Uterus (tissue), 4 donors: ENCODE results near the gene GPR141. TPM values are rescaled to one million over a fixed set of nuclear protein-coding genes. Genes with fewer than 3 reads are reported as not detected.

Source experiments
- DNase-seq, 2 donors: peaks; one replicate each; pipeline ENCODE4 v3.0.0-alpha.2; 2019 to 2020
- H3K27ac ChIP-seq, 2 donors: fragments of 200-600 bp; sonication (generic); 1 replicate in 1 of 2; 2 replicates in 1 of 2; pipeline ENCODE4 v1.5.1; 2016 to 2018
- H3K27me3 ChIP-seq, 2 donors: fragments of 200-600 bp; sonication (generic); one replicate each; pipeline ENCODE4 v1.5.1; 2018 to 2019; ENCODE audit warnings: control low read depth in 1 of 2
- H3K36me3 ChIP-seq, 2 donors: fragments of 200-600 bp; sonication (generic); one replicate each; pipeline ENCODE4 v1.5.1; 2019; ENCODE audit warnings: control low read depth in 1 of 2
- H3K4me1 ChIP-seq, 2 donors: fragments of 200-600 bp; sonication (generic); one replicate each; pipeline ENCODE4 v1.5.1; 2018 to 2019; ENCODE audit warnings: control low read depth in 1 of 2
- H3K4me3 ChIP-seq, 2 donors: fragments of 200-600 bp; sonication (generic); 1 replicate in 1 of 2; 2 replicates in 1 of 2; pipeline ENCODE4 v1.5.1; 2018 to 2019; ENCODE audit warnings: mild to moderate bottlenecking in 1 of 2
- H3K9me3 ChIP-seq, 2 donors: fragments of 200-600 bp; sonication (generic); one replicate each; pipeline ENCODE4 v1.5.1; 2019; ENCODE audit warnings: control low read depth in 1 of 2
- CTCF ChIP-seq, 4 experiments: fragments of 200-600 bp in 2 of 4; fragments of 450-650 bp in 2 of 4; sonication (generic) in 2 of 4; IDR thresholded peaks; one replicate each; pipeline ENCODE4 v1.5.1; 2016 to 2019; ENCODE audit warnings: antibody characterized with exemption in 4 of 4, mild to moderate bottlenecking in 2 of 4, moderate library complexity in 1 of 4
- POLR2A ChIP-seq, 2 donors: fragments of 450-650 bp; IDR thresholded peaks; one replicate each; pipeline ENCODE4 v1.6.1; 2016; ENCODE audit warnings: antibody characterized with exemption in 2 of 2, mild to moderate bottlenecking in 1 of 2, moderate library complexity in 1 of 2
- intact Hi-C: fragments of 100-400 bp; cut with DNase I; formaldehyde crosslinking; loops from one replicate; pipeline ENCODE4 v1.15.1; 2023; ENCODE audit warnings: low total_unique reads
- total RNA-seq, 4 donors: library from RNA; depleted of rRNA in 3 of 4; stranded (reverse); fragments of >200 nt in 3 of 4; gene quantifications; one replicate each; pipeline versions ENCODE4 v1.1.0 to v1.2.4, GENCODE V29; 2014 to 2023
- donor health status: DM: yes; HTN: yes; CAD: no.

The GPR141 gene
- total RNA-seq, 4 donors from 2014 or later = 0.58 to 1.8 TPM; not detected in 2

- no peaks in the 10 kb centered on the region for H3K4me1 ChIP-seq
- no peak for TF ChIP-seq CTCF (IDR thresholded peaks at IDR 0.05)
- no peak for TF ChIP-seq POLR2A (IDR thresholded peaks at IDR 0.05)
- no peak overlapping the region for H3K4me3 ChIP-seq
- peak overlapping the region; percentile 33 to 67 for H3K27ac ChIP-seq
- no peaks in the 10 kb centered on the region for H3K27me3 ChIP-seq
- intact Hi-C loops = no loop called here
- no peak for DNase-seq
- H3K9me3 ChIP-seq = no peaks in the 10 kb centered on the region
- H3K36me3 ChIP-seq = no peaks in the 10 kb centered on the region
Measured at GRCh38 chr7:37707754-37708485, 24.4 kb downstream of the GPR141 start.

- no peak overlapping the region for H3K27ac ChIP-seq
- intact Hi-C loops = no loop called here
- TF ChIP-seq CTCF (IDR thresholded peaks at IDR 0.05) = no peak
- no peak for TF ChIP-seq POLR2A (IDR thresholded peaks at IDR 0.05)
- H3K27me3 ChIP-seq = no peaks in the 10 kb centered on the region
- H3K36me3 ChIP-seq = no peaks in the 10 kb centered on the region
- no peak for DNase-seq
- H3K9me3 ChIP-seq = no peaks in the 10 kb centered on the region
- H3K4me1 ChIP-seq = no peaks in the 10 kb centered on the region
- no peak overlapping the region for H3K4me3 ChIP-seq
Measured at GRCh38 chr7:37709631-37710509, 26.3 kb downstream of the GPR141 start.

- Histone ChIP-seq H3K4me3 (no peak overlapping the region), H3K36me3 (no peaks in the 10 kb centered on the region), H3K27ac (no peak overlapping the region), H3K27me3 (no peaks in the 10 kb centered on the region), H3K4me1 (no peaks in the 10 kb centered on the region), H3K9me3 (no peaks in the 10 kb centered on the region)
- TF ChIP-seq POLR2A (IDR thresholded peaks at IDR 0.05) (no peak), CTCF (IDR thresholded peaks at IDR 0.05) (no peak)
- no peak for DNase-seq
- intact Hi-C loops = no loop called here
Measured at GRCh38 chr7:37713613-37714012, 30.0 kb downstream of the GPR141 start.

GRCh38 chr7:37714606-37715005 is 31.0 kb downstream of the GPR141 start:
- Histone ChIP-seq H3K4me3 (no peak overlapping the region), H3K27ac (no peak overlapping the region), H3K4me1 (no peaks in the 10 kb centered on the region), H3K36me3 (no peaks in the 10 kb centered on the region), H3K9me3 (no peaks in the 10 kb centered on the region), H3K27me3 (no peaks in the 10 kb centered on the region)
- intact Hi-C loops = no loop called here
- DNase-seq = no peak
- no peak for TF ChIP-seq POLR2A (IDR thresholded peaks at IDR 0.05)
- TF ChIP-seq CTCF (IDR thresholded peaks at IDR 0.05) = no peak

GRCh38 chr7:37718585-37718984 is 35.0 kb downstream of the GPR141 start:
- TF ChIP-seq CTCF (IDR thresholded peaks at IDR 0.05) (no peak), POLR2A (IDR thresholded peaks at IDR 0.05) (no peak)
- Histone ChIP-seq H3K36me3 (no peaks in the 10 kb centered on the region), H3K27ac (no peak overlapping the region), H3K4me3 (no peak overlapping the region), H3K9me3 (no peaks in the 10 kb centered on the region), H3K27me3 (no peaks in the 10 kb centered on the region), H3K4me1 (no peaks in the 10 kb centered on the region)
- DNase-seq = no peak
- intact Hi-C loops = no loop called here
